ENCODE measurements around the gene TSHZ3.

DNA sequence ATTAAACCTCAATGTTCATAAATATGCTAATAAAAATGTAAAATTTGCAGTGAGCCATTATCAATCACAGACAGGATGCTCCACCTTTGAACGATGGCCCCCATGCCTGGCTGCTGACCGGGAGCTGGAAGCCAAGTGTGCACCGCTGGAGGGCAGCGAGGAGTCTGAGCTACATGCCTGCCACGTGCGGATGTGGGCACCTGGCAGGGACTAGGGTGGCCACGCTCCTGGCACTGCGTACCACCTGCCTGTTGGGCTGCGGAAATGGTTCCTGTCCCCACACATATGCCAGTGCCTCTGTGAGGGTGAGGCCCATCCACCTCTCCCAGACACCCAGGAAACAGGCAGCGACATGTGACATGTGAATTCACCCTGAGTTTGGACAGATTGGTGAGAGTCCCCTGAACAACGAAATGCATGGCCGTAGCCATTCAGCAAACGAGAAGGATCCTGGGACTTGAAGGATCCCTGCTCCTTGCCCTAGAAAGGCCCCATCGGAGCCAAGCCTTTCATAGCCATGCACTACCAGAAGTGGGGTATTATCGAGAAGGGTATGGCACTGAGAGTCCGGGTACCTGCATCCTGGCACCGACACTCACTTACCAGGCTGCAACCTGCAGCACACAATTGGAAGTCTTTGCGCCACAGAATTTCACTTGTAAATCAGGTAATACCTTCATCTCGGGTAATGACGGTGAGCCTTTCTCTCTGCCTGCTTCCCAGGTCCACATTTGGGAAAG, 35.8 kb downstream of the TSHZ3 start:
- TF ChIP-seq, protein P1, sequence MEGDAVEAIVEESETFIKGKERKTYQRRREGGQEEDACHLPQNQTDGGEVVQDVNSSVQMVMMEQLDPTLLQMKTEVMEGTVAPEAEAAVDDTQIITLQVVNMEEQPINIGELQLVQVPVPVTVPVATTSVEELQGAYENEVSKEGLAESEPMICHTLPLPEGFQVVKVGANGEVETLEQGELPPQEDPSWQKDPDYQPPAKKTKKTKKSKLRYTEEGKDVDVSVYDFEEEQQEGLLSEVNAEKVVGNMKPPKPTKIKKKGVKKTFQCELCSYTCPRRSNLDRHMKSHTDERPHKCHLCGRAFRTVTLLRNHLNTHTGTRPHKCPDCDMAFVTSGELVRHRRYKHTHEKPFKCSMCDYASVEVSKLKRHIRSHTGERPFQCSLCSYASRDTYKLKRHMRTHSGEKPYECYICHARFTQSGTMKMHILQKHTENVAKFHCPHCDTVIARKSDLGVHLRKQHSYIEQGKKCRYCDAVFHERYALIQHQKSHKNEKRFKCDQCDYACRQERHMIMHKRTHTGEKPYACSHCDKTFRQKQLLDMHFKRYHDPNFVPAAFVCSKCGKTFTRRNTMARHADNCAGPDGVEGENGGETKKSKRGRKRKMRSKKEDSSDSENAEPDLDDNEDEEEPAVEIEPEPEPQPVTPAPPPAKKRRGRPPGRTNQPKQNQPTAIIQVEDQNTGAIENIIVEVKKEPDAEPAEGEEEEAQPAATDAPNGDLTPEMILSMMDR (IDR thresholded peaks at IDR 0.05) = no peak
- no peak for TF ChIP-seq POLR2AphosphoS5 (IDR thresholded peaks at IDR 0.05)

Measured in stomach (tissue), 4 donors.